Ectodermal cell (in vitro differentiated cells): Measurements from ENCODE around the gene ADAMTSL2.

Experiments
- H3K27ac ChIP-seq: 2 replicates; pipeline ENCODE4 v1.7.0; 2013; ENCODE audit warnings: mild to moderate bottlenecking, low read depth, low read length; ENCODE audit not compliant: insufficient read depth, poor library complexity, severe bottlenecking
- H3K27me3 ChIP-seq: 2 replicates; pipeline ENCODE4 v1.7.0; 2013; ENCODE audit warnings: mild to moderate bottlenecking, low read length; ENCODE audit not compliant: insufficient read depth, control insufficient read depth, poor library complexity, severe bottlenecking
- H3K36me3 ChIP-seq: one replicate; pipeline ENCODE4 v1.7.0; 2013; ENCODE audit warnings: low read length; ENCODE audit not compliant: control insufficient read depth, insufficient read depth
- H3K4me1 ChIP-seq: one replicate; pipeline ENCODE4 v1.7.0; 2013; ENCODE audit warnings: low read length; ENCODE audit not compliant: control insufficient read depth, insufficient read depth
- H3K4me3 ChIP-seq: 2 replicates; pipeline ENCODE4 v1.7.0; 2013; ENCODE audit warnings: low read depth, low read length, control low read depth; ENCODE audit not compliant: insufficient read depth
- H3K9me3 ChIP-seq: 2 replicates; pipeline ENCODE4 v1.7.0; 2013; ENCODE audit warnings: mild to moderate bottlenecking, low read length, moderate library complexity; ENCODE audit not compliant: control insufficient read depth
- WGBS, 2 experiments: methylation state at CpG; one replicate each; pipeline ENCODE4 v1.1.7; 2013; ENCODE audit warnings: missing lambda C conversion rate in 2 of 2; 5-methylcytosine and 5-hydroxymethylcytosine counted together

ADAMTSL2 gene

DNA sequence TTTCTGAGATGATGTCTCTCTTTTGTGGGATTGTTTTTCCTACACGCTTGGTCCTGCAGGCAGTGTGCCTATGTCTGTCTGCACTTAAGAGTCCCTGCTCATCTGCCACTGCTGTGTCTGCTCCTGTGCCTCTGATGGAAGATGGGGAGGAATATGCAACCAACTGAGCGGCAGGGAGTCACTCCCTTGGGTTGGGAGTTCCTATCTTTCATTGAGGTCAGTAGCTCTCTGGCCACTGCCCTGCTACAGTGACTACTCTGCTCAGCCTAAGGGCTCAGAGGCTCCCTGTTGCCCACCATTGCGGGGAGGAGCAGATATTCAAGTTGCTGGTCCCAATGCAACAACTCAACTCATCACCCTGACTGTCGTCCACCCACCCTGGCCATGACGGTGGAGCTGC, 88.1 kb downstream of the ADAMTSL2 start:
- Histone ChIP-seq H3K9me3 (peaks cover 2% of the 10 kb centered on the region), H3K4me3 (no peak overlapping the region), H3K36me3 (no peaks in the 10 kb centered on the region), H3K27me3 (no peaks in the 10 kb centered on the region), H3K27ac (no peak overlapping the region), H3K4me1 (no peaks in the 10 kb centered on the region)
- WGBS, 2 experiments, result 52 to 64% methylated on average over 4 to 5 of the region's 5 CpGs
